ENCODE data around the gene ZBED5.

DNA sequence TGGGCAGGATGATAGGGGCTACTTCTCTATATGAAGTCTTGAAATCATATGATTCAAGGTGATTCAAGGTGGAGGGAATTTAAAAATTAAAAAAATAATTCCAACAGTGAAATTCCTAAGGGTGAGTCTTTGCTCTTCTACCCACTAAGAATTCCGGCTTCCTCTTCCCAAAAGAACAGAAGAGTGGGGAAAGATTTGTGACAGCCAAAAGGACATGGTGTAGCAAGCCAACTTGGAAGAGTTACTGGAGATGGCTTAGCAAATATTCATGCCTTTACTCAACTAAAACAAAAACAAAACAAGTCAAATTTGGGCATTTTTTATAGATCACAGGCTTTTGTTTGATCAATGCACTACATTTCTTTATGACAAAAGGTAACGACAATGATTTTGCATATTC, 12.3 kb downstream of the ZBED5 start:
- TF ChIP-seq EZH2 (IDR thresholded peaks at IDR 0.05; ENCODE audit: low read length, unreplicated experiment) (no peak), CTCF (conservative IDR thresholded peaks at IDR 0.05; ENCODE audit: low read depth, low read length) (no peak), EZH2phosphoT487 (IDR thresholded peaks at IDR 0.05; ENCODE audit: borderline replicate concordance, low read length) (no peak)
